ENCODE data around the gene CORO2A.

CORO2A gene

DNA sequence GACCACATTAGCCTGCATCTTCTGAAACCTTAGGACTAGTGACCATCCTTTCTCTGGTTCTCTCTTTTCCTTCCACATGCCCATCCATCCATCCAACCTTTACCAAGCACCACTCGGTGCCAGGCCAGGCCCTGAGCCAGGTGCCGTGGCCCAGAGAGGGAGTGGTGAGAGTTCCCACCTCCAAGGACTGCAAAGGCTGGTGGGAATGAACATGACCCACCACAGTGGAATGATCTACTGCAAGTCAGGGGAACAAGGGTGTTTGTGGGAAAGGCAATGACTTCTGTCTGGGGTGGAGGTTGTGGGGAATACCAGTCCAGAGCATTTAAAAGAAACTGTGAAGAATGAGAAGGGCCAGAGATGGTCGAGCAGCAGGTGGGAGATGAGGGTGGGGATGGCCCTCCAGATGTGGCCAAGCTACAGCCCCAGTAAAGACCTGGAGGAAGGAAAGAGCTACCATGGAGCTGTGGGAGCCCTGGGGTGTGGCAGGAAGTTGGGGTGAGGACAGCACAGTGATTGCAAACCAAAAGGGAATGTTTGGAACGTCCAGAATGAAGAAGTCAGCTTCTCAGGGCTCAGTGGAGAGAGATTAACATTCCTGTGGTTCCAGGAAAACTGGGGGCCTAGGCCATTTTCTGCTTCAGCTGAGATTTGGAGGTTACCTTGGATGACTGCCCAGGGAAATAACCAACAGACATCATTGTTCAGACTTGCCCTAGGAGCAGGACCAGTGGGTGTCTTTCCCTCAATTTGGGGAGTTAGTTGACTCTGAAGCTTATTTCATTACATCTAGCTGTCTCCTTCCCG is 30.7 kb upstream of the CORO2A start:
- H3K4me1 ChIP-seq (ENCODE audit: control insufficient read depth, low read length) = no peaks in the 10 kb centered on the region
- no peak overlapping the region for H3K27ac ChIP-seq (ENCODE audit: low read depth, low read length)

DNA sequence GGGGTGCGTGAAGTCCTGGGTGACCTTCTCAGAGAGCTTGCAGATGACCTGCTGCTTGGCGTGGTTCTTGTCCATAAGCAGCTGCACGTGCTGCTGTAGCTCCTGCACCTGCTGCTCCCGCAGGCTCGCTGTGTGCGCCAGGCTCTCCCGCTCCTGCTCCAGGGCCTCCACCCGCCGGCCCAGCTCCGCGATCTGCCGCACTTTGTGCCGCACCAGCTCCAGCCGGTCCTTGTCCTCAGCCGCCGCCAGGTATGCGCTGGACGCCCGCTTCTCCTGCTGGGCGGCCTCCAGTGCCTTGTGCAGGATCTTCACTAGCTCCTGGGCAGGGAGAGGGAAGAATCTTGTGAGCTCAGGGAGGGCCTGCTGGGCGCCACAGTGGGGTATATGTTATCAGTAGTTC is 28.5 kb upstream of the CORO2A start:
- Histone ChIP-seq H3K4me1 (ENCODE audit: control insufficient read depth, low read length) (no peaks in the 10 kb centered on the region), H3K27me3 (ENCODE audit: control insufficient read depth, low read length) (no peaks in the 10 kb centered on the region), H3K9me3 (ENCODE audit: control insufficient read depth, insufficient read depth, low read length) (no peaks in the 10 kb centered on the region), H3F3A (ENCODE audit: control insufficient read depth, insufficient read depth) (no peaks in the 10 kb centered on the region), H3K79me2 (ENCODE audit: control insufficient read depth, low read length) (no peaks in the 10 kb centered on the region), H3K4me2 (ENCODE audit: low read length) (no peak overlapping the region), H3K4me3 (ENCODE audit: low read length) (no peak overlapping the region), H3K9me2 (replicated peaks; ENCODE audit: control insufficient read depth, low read length) (no peaks in the 10 kb centered on the region), H3K36me3 (ENCODE audit: control insufficient read depth, low read length) (no peaks in the 10 kb centered on the region), H4K20me1 (ENCODE audit: control insufficient read depth, insufficient read depth, low read depth, low read length) (no peaks in the 10 kb centered on the region), H3K27ac (ENCODE audit: low read depth, low read length) (no peak overlapping the region)
- TF ChIP-seq, protein P1, sequence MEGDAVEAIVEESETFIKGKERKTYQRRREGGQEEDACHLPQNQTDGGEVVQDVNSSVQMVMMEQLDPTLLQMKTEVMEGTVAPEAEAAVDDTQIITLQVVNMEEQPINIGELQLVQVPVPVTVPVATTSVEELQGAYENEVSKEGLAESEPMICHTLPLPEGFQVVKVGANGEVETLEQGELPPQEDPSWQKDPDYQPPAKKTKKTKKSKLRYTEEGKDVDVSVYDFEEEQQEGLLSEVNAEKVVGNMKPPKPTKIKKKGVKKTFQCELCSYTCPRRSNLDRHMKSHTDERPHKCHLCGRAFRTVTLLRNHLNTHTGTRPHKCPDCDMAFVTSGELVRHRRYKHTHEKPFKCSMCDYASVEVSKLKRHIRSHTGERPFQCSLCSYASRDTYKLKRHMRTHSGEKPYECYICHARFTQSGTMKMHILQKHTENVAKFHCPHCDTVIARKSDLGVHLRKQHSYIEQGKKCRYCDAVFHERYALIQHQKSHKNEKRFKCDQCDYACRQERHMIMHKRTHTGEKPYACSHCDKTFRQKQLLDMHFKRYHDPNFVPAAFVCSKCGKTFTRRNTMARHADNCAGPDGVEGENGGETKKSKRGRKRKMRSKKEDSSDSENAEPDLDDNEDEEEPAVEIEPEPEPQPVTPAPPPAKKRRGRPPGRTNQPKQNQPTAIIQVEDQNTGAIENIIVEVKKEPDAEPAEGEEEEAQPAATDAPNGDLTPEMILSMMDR (IDR thresholded peaks at IDR 0.05; ENCODE audit: low read depth, low read length, poor library complexity, severe bottlenecking) = no peak
- TF ChIP-seq EZH2phosphoT487 (IDR thresholded peaks at IDR 0.05; ENCODE audit: borderline replicate concordance, low read length) = no peak

More for the DNA sequence above, 30.7 kb upstream of the CORO2A start:
- no peaks in the 10 kb centered on the region for H3K9me2 ChIP-seq (replicated peaks; ENCODE audit: control insufficient read depth, low read length)
- no peaks in the 10 kb centered on the region for H4K20me1 ChIP-seq (ENCODE audit: control insufficient read depth, insufficient read depth, low read depth, low read length)
- H3K79me2 ChIP-seq (ENCODE audit: control insufficient read depth, low read length) = no peaks in the 10 kb centered on the region
- no peak overlapping the region for H3K4me2 ChIP-seq (ENCODE audit: low read length)
- no peaks in the 10 kb centered on the region for H3K9me3 ChIP-seq (ENCODE audit: control insufficient read depth, insufficient read depth, low read length)
- TF ChIP-seq, protein P1 (IDR thresholded peaks at IDR 0.05; ENCODE audit: low read depth, low read length, poor library complexity, severe bottlenecking) = no peak
- TF ChIP-seq EZH2phosphoT487 (IDR thresholded peaks at IDR 0.05; ENCODE audit: borderline replicate concordance, low read length) = no peak
- H3K4me3 ChIP-seq (ENCODE audit: low read length) = no peak overlapping the region
- no peaks in the 10 kb centered on the region for H3F3A ChIP-seq (ENCODE audit: control insufficient read depth, insufficient read depth)
- no peaks in the 10 kb centered on the region for H3K36me3 ChIP-seq (ENCODE audit: control insufficient read depth, low read length)
- no peaks in the 10 kb centered on the region for H3K27me3 ChIP-seq (ENCODE audit: control insufficient read depth, low read length)

DNA sequence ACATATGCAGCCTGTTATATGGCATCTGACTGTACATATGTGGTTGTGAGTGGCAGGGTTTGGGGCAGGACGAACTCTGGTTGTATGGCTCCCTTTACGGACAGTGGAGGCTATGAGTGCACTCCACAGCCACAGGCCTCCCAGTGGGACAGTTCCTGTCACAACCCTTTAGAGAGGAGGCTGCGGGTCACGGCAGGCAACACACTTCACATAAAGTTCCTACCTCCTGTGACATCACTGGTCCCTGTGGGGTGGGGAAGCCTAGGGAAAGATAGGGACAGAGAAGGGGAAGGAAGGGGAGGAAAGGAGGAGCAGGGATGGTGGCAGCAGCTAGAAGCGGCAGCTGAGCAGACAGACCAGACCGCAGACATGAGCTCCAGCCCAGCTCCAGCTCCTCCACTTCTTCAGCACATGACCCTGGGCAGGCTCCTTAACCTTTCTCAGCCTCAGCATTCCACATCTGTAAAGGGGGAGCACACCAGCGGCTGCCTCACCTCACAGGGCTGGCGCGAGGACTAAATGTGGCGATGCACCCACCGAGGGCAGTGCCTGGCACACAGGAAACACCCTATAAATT is 27.4 kb upstream of the CORO2A start:
- TF ChIP-seq, protein P1 (IDR thresholded peaks at IDR 0.05; ENCODE audit: low read depth, low read length, poor library complexity, severe bottlenecking) = no peak
- no peak for TF ChIP-seq EZH2phosphoT487 (IDR thresholded peaks at IDR 0.05; ENCODE audit: borderline replicate concordance, low read length)
- Histone ChIP-seq H3K4me3 (ENCODE audit: low read length) (no peak overlapping the region), H3K4me2 (ENCODE audit: low read length) (no peak overlapping the region), H3K27ac (ENCODE audit: low read depth, low read length) (no peak overlapping the region), H3K36me3 (ENCODE audit: control insufficient read depth, low read length) (no peaks in the 10 kb centered on the region), H3K27me3 (ENCODE audit: control insufficient read depth, low read length) (no peaks in the 10 kb centered on the region), H3F3A (ENCODE audit: control insufficient read depth, insufficient read depth) (no peaks in the 10 kb centered on the region), H3K9me3 (ENCODE audit: control insufficient read depth, insufficient read depth, low read length) (no peaks in the 10 kb centered on the region), H4K20me1 (ENCODE audit: control insufficient read depth, insufficient read depth, low read depth, low read length) (no peaks in the 10 kb centered on the region), H3K79me2 (ENCODE audit: control insufficient read depth, low read length) (no peaks in the 10 kb centered on the region), H3K9me2 (replicated peaks; ENCODE audit: control insufficient read depth, low read length) (no peaks in the 10 kb centered on the region), H3K4me1 (ENCODE audit: control insufficient read depth, low read length) (no peaks in the 10 kb centered on the region)
